Measurements from ENCODE around the gene C19orf25. TPM values are rescaled to one million over a fixed set of nuclear protein-coding genes. Genes with fewer than 3 reads are reported as not detected.

C19orf25 gene
- total RNA-seq, 1 donor from 2014 or later = 26.6 TPM

GRCh38 chr19:1424192-1424955 lies 54.6 kb downstream of the C19orf25 start:
- TF ChIP-seq CTCF (conservative IDR thresholded peaks at IDR 0.05; ENCODE audit: low read depth, low read length) = no peak
- no peak for DNase-seq (ENCODE audit: low read depth)
- no peak overlapping the region for H3K4me3 ChIP-seq (ENCODE audit: low read depth, low read length)

- no peak for TF ChIP-seq CTCF (conservative IDR thresholded peaks at IDR 0.05; ENCODE audit: low read depth, low read length)
- no peak overlapping the region for H3K4me3 ChIP-seq (ENCODE audit: low read depth, low read length)
- DNase-seq (ENCODE audit: low read depth) = no peak
Observed at GRCh38 chr19:1423436-1424191, 55.4 kb downstream of the C19orf25 start.

Other genes starting within 250 kb of the C19orf25 start
- gene CBARP, start 241.2 kb downstream of the C19orf25 start, total RNA-seq = 6.8 and 9.7 TPM in 2 replicates
- 110 and 114 TPM in 2 replicates for gene ATP5F1D, start 237.5 kb downstream of the C19orf25 start, total RNA-seq
- 44.1 and 66.3 TPM in 2 replicates for gene MIDN, start 230.6 kb downstream of the C19orf25 start, total RNA-seq
- 165 and 317 TPM in 2 replicates for gene CIRBP, start 209.9 kb downstream of the C19orf25 start, total RNA-seq
- gene FAM174C, start 203.7 kb downstream of the C19orf25 start, total RNA-seq = 123 and 124 TPM in 2 replicates
- gene EFNA2, start 193.3 kb downstream of the C19orf25 start, total RNA-seq = 0.23 and 0.36 TPM in 2 replicates
- 138 and 174 TPM in 2 replicates for gene NDUFS7, start 95.3 kb downstream of the C19orf25 start, total RNA-seq
- gene GAMT, start 77.7 kb downstream of the C19orf25 start, total RNA-seq = 22.5 and 29.2 TPM in 2 replicates
- 53.8 and 136 TPM in 2 replicates for gene DAZAP1, start 71.6 kb downstream of the C19orf25 start, total RNA-seq
- gene RPS15, start 40.8 kb downstream of the C19orf25 start, total RNA-seq = 2,061 and 3,361 TPM in 2 replicates
- gene APC2, start 29.1 kb downstream of the C19orf25 start, total RNA-seq = not detected in 2 replicates
- gene PCSK4, start 11.1 kb upstream of the C19orf25 start, total RNA-seq = 1.4 and 2.5 TPM in 2 replicates
- 3.8 and 4.8 TPM in 2 replicates for gene REEP6, start 12.0 kb upstream of the C19orf25 start, total RNA-seq
- gene ADAMTSL5, start 33.8 kb upstream of the C19orf25 start, total RNA-seq = 0.07 and 0.23 TPM in 2 replicates
- gene PLK5, start 44.9 kb upstream of the C19orf25 start, total RNA-seq = not detected in 2 replicates
- gene MEX3D, start 89.1 kb upstream of the C19orf25 start, total RNA-seq = 134 and 139 TPM in 2 replicates
- 115 and 149 TPM in 2 replicates for gene MBD3, start 113.7 kb upstream of the C19orf25 start, total RNA-seq
- gene UQCR11, start 126.2 kb upstream of the C19orf25 start, total RNA-seq = 91.4 and 114 TPM in 2 replicates
- gene TCF3, start 173.4 kb upstream of the C19orf25 start, total RNA-seq = 180 and 197 TPM in 2 replicates

All from epithelial cell of proximal tubule (primary cell).